Measurements from ENCODE around the gene C1orf198. TPM values are rescaled to one million over a fixed set of nuclear protein-coding genes. Genes with fewer than 3 reads are reported as not detected.

C1orf198 gene
- total and polyA plus RNA-seq, 11 donors: 23.1 to 145 (median 63.8) TPM

DNA sequence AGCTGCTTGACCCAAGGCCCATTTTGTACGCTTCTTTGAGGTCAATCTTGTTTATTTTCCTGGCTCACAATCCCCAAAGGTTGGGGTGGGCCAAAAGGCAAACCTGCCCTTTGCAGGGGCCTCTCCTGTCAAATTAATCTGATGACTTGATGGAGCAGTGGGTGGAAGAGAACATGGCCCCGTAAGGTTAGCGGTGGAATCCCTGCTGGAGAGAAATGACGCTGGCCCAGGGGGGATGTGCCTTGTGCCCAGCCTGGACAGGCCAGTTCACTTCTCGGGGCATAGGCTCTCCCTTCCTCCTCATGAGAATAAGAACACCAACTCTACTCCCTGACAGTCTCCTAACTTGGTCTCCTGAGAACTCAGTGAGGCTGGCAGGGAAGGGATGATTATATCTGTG is 40.5 kb downstream of the C1orf198 start:
- no peaks in the 10 kb centered on the region for H3K36me3 ChIP-seq
- ATAC-seq (no peak), DNase-seq (no peak)
- intact Hi-C loops (cut with DNase I): loop anchor here in 5 of 10 donors (2.0 to 10.0 kb wide), 4 partner anchors 21 to 47 kb away; partner anchors contain the start of gene C1orf198 (in 3 of the 5)
- peaks cover 4 to 77% (median 55%) of the 10 kb centered on the region in 12 donors for H3K4me1 ChIP-seq
- H3K27ac ChIP-seq: peak overlapping the region in 6 of 12 donors; percentile 1 to 91 (median 50)
- H3K27me3 ChIP-seq: no peaks in the 10 kb centered on the region
- H3K4me3 ChIP-seq: no peak overlapping the region
- H3K9me3 ChIP-seq: no peaks in the 10 kb centered on the region
- WGBS, 4 donors: 72 to 90% (median 73%) methylated on average over 5 of the region's 5 CpGs
- TF ChIP-seq, protein P1, sequence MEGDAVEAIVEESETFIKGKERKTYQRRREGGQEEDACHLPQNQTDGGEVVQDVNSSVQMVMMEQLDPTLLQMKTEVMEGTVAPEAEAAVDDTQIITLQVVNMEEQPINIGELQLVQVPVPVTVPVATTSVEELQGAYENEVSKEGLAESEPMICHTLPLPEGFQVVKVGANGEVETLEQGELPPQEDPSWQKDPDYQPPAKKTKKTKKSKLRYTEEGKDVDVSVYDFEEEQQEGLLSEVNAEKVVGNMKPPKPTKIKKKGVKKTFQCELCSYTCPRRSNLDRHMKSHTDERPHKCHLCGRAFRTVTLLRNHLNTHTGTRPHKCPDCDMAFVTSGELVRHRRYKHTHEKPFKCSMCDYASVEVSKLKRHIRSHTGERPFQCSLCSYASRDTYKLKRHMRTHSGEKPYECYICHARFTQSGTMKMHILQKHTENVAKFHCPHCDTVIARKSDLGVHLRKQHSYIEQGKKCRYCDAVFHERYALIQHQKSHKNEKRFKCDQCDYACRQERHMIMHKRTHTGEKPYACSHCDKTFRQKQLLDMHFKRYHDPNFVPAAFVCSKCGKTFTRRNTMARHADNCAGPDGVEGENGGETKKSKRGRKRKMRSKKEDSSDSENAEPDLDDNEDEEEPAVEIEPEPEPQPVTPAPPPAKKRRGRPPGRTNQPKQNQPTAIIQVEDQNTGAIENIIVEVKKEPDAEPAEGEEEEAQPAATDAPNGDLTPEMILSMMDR (IDR thresholded peaks at IDR 0.05): no peak
- no peak for TF ChIP-seq POLR2A (IDR thresholded peaks at IDR 0.05)

DNA sequence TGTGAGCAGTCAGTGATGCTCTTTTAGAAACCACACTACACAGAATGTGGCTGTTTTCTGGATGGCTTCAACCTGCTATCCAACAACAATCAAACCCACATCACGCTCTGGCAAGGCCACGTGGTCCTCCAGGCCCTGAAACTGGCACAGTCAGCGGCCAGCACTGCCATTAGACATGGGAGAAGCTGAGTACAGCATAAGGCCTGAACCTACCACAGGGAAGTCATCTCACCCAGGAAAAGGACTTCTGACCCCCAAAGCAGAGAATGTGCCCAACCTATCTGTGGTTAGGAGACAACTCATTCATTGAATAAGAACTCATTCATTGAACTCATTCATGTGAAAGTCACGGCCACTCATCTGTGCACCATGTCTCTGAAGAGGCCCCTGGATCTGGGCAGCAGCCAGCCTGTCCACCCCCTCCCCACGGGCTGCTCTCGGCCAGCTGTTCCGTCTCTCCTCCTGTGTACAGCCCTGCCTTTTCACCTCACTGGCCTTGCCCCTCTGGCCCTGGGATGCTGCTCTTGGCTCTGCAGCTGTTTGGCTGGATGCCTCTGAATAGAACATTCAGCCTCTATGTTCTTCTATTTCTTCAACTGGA is 41.1 kb downstream of the C1orf198 start:
- H3K36me3 ChIP-seq: no peaks in the 10 kb centered on the region
- intact Hi-C loops (cut with DNase I): loop anchor here in 5 of 10 donors (2.0 to 10.0 kb wide), 4 partner anchors 22 to 48 kb away; partner anchors contain the start of gene C1orf198 (in 3 of the 5)
- H3K27me3 ChIP-seq: no peaks in the 10 kb centered on the region
- H3K4me3 ChIP-seq: no peak overlapping the region
- H3K4me1 ChIP-seq: peaks cover 4 to 77% (median 58%) of the 10 kb centered on the region in 12 donors
- no peaks in the 10 kb centered on the region for H3K9me3 ChIP-seq
- peak overlapping the region in 6 of 12 donors; percentile 17 to 94 (median 88) for H3K27ac ChIP-seq
- 60 to 73% (median 67%) methylated on average over 7 of the region's 7 CpGs for WGBS, 4 donors
- TF ChIP-seq, protein P1 (IDR thresholded peaks at IDR 0.05): no peak
- no peak for TF ChIP-seq POLR2A (IDR thresholded peaks at IDR 0.05)
- DNase-seq: peak in 3 of 5 donors; percentile 64 to 68 (median 65)
- peak; percentile 8 to 49 (median 12) for ATAC-seq

DNA sequence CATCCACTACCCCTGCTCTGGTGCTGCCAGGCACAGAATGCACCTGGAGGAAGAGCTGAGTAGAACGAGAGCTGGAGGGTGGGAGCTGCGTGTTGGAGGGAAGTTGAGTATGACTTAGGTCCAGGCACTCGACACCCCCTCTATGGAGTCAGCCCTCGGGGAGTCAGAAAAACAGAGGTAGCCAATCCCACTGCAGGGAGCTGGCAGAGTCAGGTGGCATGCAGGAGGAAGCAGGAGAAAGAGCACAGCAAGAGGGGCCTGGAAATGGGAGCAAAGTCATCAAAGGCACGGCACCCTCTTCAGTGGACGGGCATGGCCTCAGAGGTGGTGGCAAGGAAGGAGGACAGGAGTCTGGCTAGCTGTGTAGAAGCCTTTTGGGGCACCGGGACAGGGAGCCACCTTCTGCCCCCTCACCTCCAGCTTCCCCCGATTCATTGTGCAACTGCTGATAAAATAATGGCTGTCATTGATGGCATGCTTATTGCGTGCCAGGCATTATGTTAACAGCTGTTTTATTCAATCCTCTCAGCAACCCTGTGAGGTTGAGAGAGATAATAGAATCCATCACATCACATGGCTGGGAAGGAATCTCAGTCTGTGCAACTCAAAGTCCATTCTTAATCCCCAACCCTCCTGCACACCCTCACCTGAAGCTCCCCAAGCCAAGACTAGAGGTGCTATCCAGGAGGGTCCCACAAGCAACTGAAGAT is 42.0 kb downstream of the C1orf198 start:
- H3K27ac ChIP-seq: peak overlapping the region; percentile 78 to 94 (median 82)
- intact Hi-C loops (cut with DNase I): loop anchor here in 5 of 10 donors (2.0 to 10.0 kb wide), 4 partner anchors 22 to 48 kb away; partner anchors contain the start of gene C1orf198 (in 3 of the 5)
- whole genome bisulfite sequencing, 4 donors: 58 to 75% (median 67%) methylated on average over 9 of the region's 9 CpGs

More for the DNA sequence above, 42.0 kb downstream of the C1orf198 start:
- H3K9me3 ChIP-seq: no peaks in the 10 kb centered on the region
- H3K27me3 ChIP-seq: no peaks in the 10 kb centered on the region
- H3K4me1 ChIP-seq: peaks cover 4 to 77% (median 60%) of the 10 kb centered on the region in 12 donors
- DNase-seq (no peak), ATAC-seq (no peak)
- H3K36me3 ChIP-seq: no peaks in the 10 kb centered on the region
- no peak overlapping the region for H3K4me3 ChIP-seq
- TF ChIP-seq, protein P1 (IDR thresholded peaks at IDR 0.05): no peak
- TF ChIP-seq POLR2A (IDR thresholded peaks at IDR 0.05): no peak

All from heart left ventricle (tissue), 16 donors.